CD4-positive, alpha-beta T cell (primary cell): ENCODE data around the gene TIMP1. TPM values are rescaled to one million over a fixed set of nuclear protein-coding genes. Genes with fewer than 3 reads are reported as not detected.
A peak's percentile ranks its signal among the peaks of the same experiment; 100 is the strongest.

Experiments used
- ATAC-seq: fragments of 200-7000 bp; cut with Tn5 transposase; one replicate; pipeline ENCODE4 v1.10.0; 2022; ENCODE audit warnings: mild to moderate bottlenecking; ENCODE audit not compliant: poor library complexity
- CTCF ChIA-PET: fragments of 350-600 bp; sonication (Branson Sonifier 250); formaldehyde crosslinking; loops from one replicate; lab custom pipeline; 2021; ENCODE audit warnings: antibody characterized with exemption, inconsistent platforms; lab: Charles Lee
- POLR2A ChIA-PET: fragments of 350-600 bp; sonication (Branson Sonifier 250); formaldehyde crosslinking; loops from one replicate; lab custom pipeline; 2021; ENCODE audit warnings: antibody characterized with exemption, inconsistent platforms; lab: Charles Lee
- DNase-seq, 14 experiments: peaks; one replicate each; pipeline ENCODE4 v3.0.0-alpha.2; 2013 to 2020; ENCODE audit warnings: mixed read lengths in 2 of 14
- H3K27ac ChIP-seq, 2 donors: one replicate each; pipeline versions ENCODE4 v1.5.1 to v1.7.0; 2013; ENCODE audit warnings: low read length in 2 of 2, low read depth in 1 of 2, mild to moderate bottlenecking in 1 of 2
- H3K27me3 ChIP-seq, 2 experiments: 1 replicate in 1 of 2; 2 replicates in 1 of 2; pipeline versions ENCODE4 v1.6.1 to v1.7.0; 2013; ENCODE audit warnings: low read length in 2 of 2, control low read depth in 1 of 2, mild to moderate bottlenecking in 1 of 2, moderate library complexity in 1 of 2; ENCODE audit not compliant: insufficient read depth in 2 of 2, control insufficient read depth in 1 of 2
- H3K36me3 ChIP-seq: one replicate; pipeline ENCODE4 v1.6.1; 2013; ENCODE audit warnings: low read length, control low read depth; ENCODE audit not compliant: insufficient read depth
- H3K4me1 ChIP-seq: one replicate; pipeline ENCODE4 v1.6.1; 2013; ENCODE audit warnings: low read length, control low read depth; ENCODE audit not compliant: insufficient read depth
- H3K4me3 ChIP-seq: one replicate; pipeline ENCODE4 v1.5.1; 2013; ENCODE audit warnings: mild to moderate bottlenecking, low read length, moderate library complexity
- H3K9me3 ChIP-seq, 2 experiments: 1 replicate in 1 of 2; 2 replicates in 1 of 2; pipeline versions ENCODE4 v1.6.1 to v1.7.0; 2013; ENCODE audit warnings: low read length in 2 of 2, mild to moderate bottlenecking in 2 of 2, control low read depth in 1 of 2, moderate library complexity in 1 of 2; ENCODE audit not compliant: control insufficient read depth in 1 of 2, insufficient read depth in 1 of 2
- H3K27ac Mint-ChIP-seq: one replicate; pipeline ENCODE4 v1.8.0; 2020; ENCODE audit warnings: mixed read lengths
- H3K27me3 Mint-ChIP-seq: one replicate; pipeline ENCODE4 v1.8.0; 2021; ENCODE audit warnings: mixed read lengths
- H3K36me3 Mint-ChIP-seq: one replicate; pipeline ENCODE4 v1.8.0; 2021; ENCODE audit warnings: low read depth, mixed read lengths
- H3K4me1 Mint-ChIP-seq: one replicate; pipeline ENCODE4 v1.8.0; 2021; ENCODE audit warnings: low read depth, mixed read lengths
- H3K4me3 Mint-ChIP-seq: one replicate; pipeline ENCODE4 v1.8.0; 2020; ENCODE audit warnings: mild to moderate bottlenecking, mixed read lengths
- H3K9me3 Mint-ChIP-seq: one replicate; pipeline ENCODE4 v1.8.0; 2020; ENCODE audit warnings: mixed read lengths
- CTCF ChIP-seq: fragments of 200-600 bp; IDR thresholded peaks from one replicate; pipeline ENCODE4 v1.8.0; 2022; ENCODE audit warnings: antibody characterized with exemption, mild to moderate bottlenecking
- intact Hi-C, 2 experiments: fragments of 100-400 bp; cut with DNase I in 1 of 2; cut with micrococcal nuclease in 1 of 2; formaldehyde crosslinking; loops; one replicate each; pipeline versions ENCODE4 v1.15.1 to v1.9.0; 2023 to 2025; cut with DNase I, micrococcal nuclease
- total RNA-seq, 174 experiments: library from RNA in 2 of 174; stranded (reverse) in 2 of 174; gene quantifications; one replicate each; pipeline ENCODE4 v1.2.3 and lab custom pipeline; 2021 to 2026

Gene TIMP1
- total RNA-seq, 2 experiments from 2014 or later: 35.6 to 38.5 TPM

GRCh38 chrX:47560179-47560933 is 21.9 kb upstream of the TIMP1 start:
- Mint-ChIP-seq H3K27me3 (no peaks in the 10 kb centered on the region), H3K27ac (peak overlapping the region; percentile 96), H3K4me1 (peaks cover 55% of the 10 kb centered on the region), H3K36me3 (peaks cover 41% of the 10 kb centered on the region), H3K4me3 (peak overlapping the region; percentile 95), H3K9me3 (no peaks in the 10 kb centered on the region)
- no peak for ATAC-seq
- ChIA-PET CTCF (no interaction called here), POLR2A (interaction anchor here (1.0 to 1.9 kb wide), 3 partner anchors 69 to 328 kb away, joined by 4 read pairs; partner anchors contain the start of genes CFP, ELK1 and USP11)
- DNase-seq: no peak
- Histone ChIP-seq H3K36me3 (peaks cover 26% of the 10 kb centered on the region), H3K27me3 (no peaks in the 10 kb centered on the region), H3K4me1 (peaks cover 40% of the 10 kb centered on the region), H3K27ac (peak overlapping the region; percentile 79 to 86), H3K9me3 (no peaks in the 10 kb centered on the region), H3K4me3 (peak overlapping the region; percentile 85)
- no peak for TF ChIP-seq CTCF
- intact Hi-C loops: loop anchor here (5.0 to 10.0 kb wide), 6 partner anchors 62 to 467 kb away; partner anchors contain the start of genes ELK1 (in 1 of the 2), ZNF41 (in 1 of the 2) and ZNF81 (in 1 of the 2)

GRCh38 chrX:47560934-47561658 is 21.1 kb upstream of the TIMP1 start, which contains the start of gene ARAF:
Gene ARAF (plus strand): TSS chrX:47561205. CDS start chrX:47562968, 1,763 bp downstream.
- Mint-ChIP-seq H3K4me1 (peaks cover 51% of the 10 kb centered on the region), H3K4me3 (peak within 1 kb of the TSS; percentile 95), H3K36me3 (peaks cover 43% of the 10 kb centered on the region), H3K9me3 (no peaks in the 10 kb centered on the region), H3K27me3 (no peaks in the 10 kb centered on the region), H3K27ac (peak within 1 kb of the TSS; percentile 96)
- Histone ChIP-seq H3K4me1 (peaks cover 40% of the 10 kb centered on the region), H3K36me3 (peaks cover 27% of the 10 kb centered on the region), H3K9me3 (no peaks in the 10 kb centered on the region), H3K4me3 (peak within 1 kb of the TSS; percentile 85), H3K27ac (peak within 1 kb of the TSS; percentile 79 to 96), H3K27me3 (no peaks in the 10 kb centered on the region)
- POLR2A ChIA-PET: interaction anchor here (1.0 to 1.9 kb wide), 2 partner anchors 68 to 328 kb away, joined by 4 read pairs; partner anchors contain the start of genes CFP and USP11
- intact Hi-C loops: loop anchor here (5.0 to 10.0 kb wide), 6 partner anchors 61 to 466 kb away; partner anchors contain the start of genes ELK1 (in 1 of the 2), ZNF41 (in 1 of the 2) and ZNF81 (in 1 of the 2)
- CTCF ChIA-PET: no interaction called here
- peak; percentile 85 to 99 (median 92) for DNase-seq
- peak; percentile 86 for ATAC-seq
- no peak for TF ChIP-seq CTCF

- no peaks in the 10 kb centered on the region for H3K9me3 ChIP-seq
- peaks cover 45% of the 10 kb centered on the region for H3K4me1 Mint-ChIP-seq
- DNase-seq: no peak
- H3K36me3 Mint-ChIP-seq: peaks cover 49% of the 10 kb centered on the region
- H3K36me3 ChIP-seq: peaks cover 34% of the 10 kb centered on the region
- peak overlapping the region; percentile 79 to 96 for H3K27ac ChIP-seq
- no peaks in the 10 kb centered on the region for H3K27me3 Mint-ChIP-seq
- peak overlapping the region; percentile 96 for H3K27ac Mint-ChIP-seq
- intact Hi-C loops: loop anchor here (2.0 to 10.0 kb wide), 7 partner anchors 61 to 466 kb away; partner anchors contain the start of genes ELK1 (in 1 of the 2), ZNF41 (in 1 of the 2) and ZNF81 (in 1 of the 2)
- H3K27me3 ChIP-seq: no peaks in the 10 kb centered on the region
- ChIA-PET CTCF (no interaction called here), POLR2A (interaction anchor here (0.7 to 1.9 kb wide), 3 partner anchors 73 to 329 kb away, joined by 3 to 4 read pairs (median 3); partner anchors contain the start of gene USP11)
- no peak for TF ChIP-seq CTCF
- no peak for ATAC-seq
- peak overlapping the region; percentile 95 for H3K4me3 Mint-ChIP-seq
- no peaks in the 10 kb centered on the region for H3K9me3 Mint-ChIP-seq
- H3K4me1 ChIP-seq: peaks cover 40% of the 10 kb centered on the region
- H3K4me3 ChIP-seq: peak overlapping the region; percentile 85
Measured at GRCh38 chrX:47561659-47562151, 20.5 kb upstream of the TIMP1 start.
